HEK293 (cell line): Measurements from ENCODE around the gene IRAK2.

Experiments
- CTCF ChIP-seq: fragments of 450-650 bp; formaldehyde crosslinking; IDR thresholded peaks from 2 replicates; pipeline ENCODE4 v1.5.1; 2016; ENCODE audit warnings: missing biosample characterization, missing genetic modification characterization
- GLIS2 ChIP-seq: fragments of 450-650 bp; formaldehyde crosslinking; IDR thresholded peaks from 2 replicates; pipeline ENCODE4 v1.5.1; 2016; ENCODE audit warnings: missing biosample characterization, missing genetic modification characterization
- YY1 ChIP-seq: fragments of 450-650 bp; formaldehyde crosslinking; IDR thresholded peaks from 2 replicates; pipeline ENCODE4 v1.5.1; 2018; ENCODE audit warnings: missing biosample characterization, missing genetic modification characterization
- ZBTB20 ChIP-seq: fragments of 450-650 bp; formaldehyde crosslinking; IDR thresholded peaks from 2 replicates; pipeline ENCODE4 v1.5.1; 2016; ENCODE audit warnings: missing biosample characterization, missing genetic modification characterization
- ZBTB21 ChIP-seq: fragments of 450-650 bp; formaldehyde crosslinking; IDR thresholded peaks from 2 replicates; pipeline ENCODE4 v1.5.1; 2017; ENCODE audit warnings: missing biosample characterization, missing genetic modification characterization
- ZBTB49 ChIP-seq: fragments of 450-650 bp; formaldehyde crosslinking; IDR thresholded peaks from 2 replicates; pipeline ENCODE4 v1.5.1; 2016; ENCODE audit warnings: missing biosample characterization, missing genetic modification characterization, low read depth
- ZNF274 ChIP-seq, 2 experiments: fragments of 200-500 bp in 1 of 2; fragments of 450-650 bp in 1 of 2; sonication (Bioruptor generic) in 1 of 2; formaldehyde crosslinking in 1 of 2; IDR thresholded peaks; 2 replicates each; pipeline versions ENCODE4 v1.5.1 to v1.6.1; 2014 to 2016; ENCODE audit warnings: borderline replicate concordance in 1 of 2, inconsistent platforms in 1 of 2, low read length in 1 of 2, missing biosample characterization in 1 of 2, missing genetic modification characterization in 1 of 2
- ZNF324 ChIP-seq: fragments of 450-650 bp; formaldehyde crosslinking; IDR thresholded peaks from 2 replicates; pipeline ENCODE4 v1.5.1; 2016; ENCODE audit warnings: missing biosample characterization, missing genetic modification characterization
- ZNF704 ChIP-seq: fragments of 450-650 bp; formaldehyde crosslinking; IDR thresholded peaks from 2 replicates; pipeline ENCODE4 v1.5.1; 2016; ENCODE audit warnings: missing biosample characterization, missing genetic modification characterization

- no peak for TF ChIP-seq ZNF324 (tag by site-specific recombination)
- no peak for TF ChIP-seq ZBTB21 (tag by site-specific recombination)
- no peak for TF ChIP-seq CTCF
- no peak for TF ChIP-seq ZNF704 (tag by site-specific recombination)
- TF ChIP-seq ZNF274 (IDR thresholded peaks at IDR 0.05; ENCODE audit: low read length): no peak
- TF ChIP-seq ZNF274 (tag by site-specific recombination; IDR thresholded peaks at IDR 0.05; ENCODE audit: borderline replicate concordance): no peak
- no peak for TF ChIP-seq ZBTB49 (tag by site-specific recombination)
- no peak for TF ChIP-seq ZBTB20 (tag by site-specific recombination)
- TF ChIP-seq GLIS2 (tag by site-specific recombination): no peak
- TF ChIP-seq YY1 (tag by site-specific recombination): no peak
Measured at GRCh38 chr3:10140996-10141546, 23.6 kb upstream of the IRAK2 start.
